GM13977 (cell line): ENCODE results near the gene NCAPG.

Experiments used
- DNase-seq: peaks from one replicate; pipeline ENCODE4 v3.0.0; 2012; ENCODE audit warnings: low spot score
- in situ Hi-C: fragments of 300-500 bp; cut with MboI; formaldehyde crosslinking; loops from one replicate; pipeline ENCODE4 v1.12.0; 2022; ENCODE audit warnings: low sequenced_read_pairs, low pct_unique_long_range_greater_than_20kb, mixed read lengths, inconsistent platforms; ENCODE audit not compliant: unreplicated experiment
- TF ChIP-seq, protein P1 (sequence below): IDR thresholded peaks from 2 replicates; pipeline ENCODE4 v1.5.1; 2012; ENCODE audit warnings: mild to moderate bottlenecking, control low read depth; ENCODE audit not compliant: insufficient read depth; ENCODE audit errors: extremely low read depth, missing control alignments

NCAPG gene

DNA sequence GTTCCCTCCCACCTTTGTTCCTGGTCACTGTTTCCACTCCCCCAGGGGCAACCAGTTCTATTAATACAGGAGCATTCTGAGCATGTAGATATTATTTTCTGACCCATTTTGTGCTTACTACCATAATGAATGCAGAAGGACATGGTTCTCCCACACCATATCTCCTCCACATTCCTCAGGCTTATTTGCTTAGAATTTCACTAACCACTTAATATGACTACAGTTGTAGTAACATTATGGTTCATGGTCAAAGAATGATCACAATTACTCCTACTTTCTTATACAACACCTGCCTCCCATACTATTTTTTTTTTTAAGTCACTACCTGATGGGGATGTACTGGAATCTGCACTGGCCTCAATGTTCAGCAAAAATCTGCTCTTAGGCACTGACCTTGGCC lies 21.8 kb upstream of the NCAPG start:
- DNase-seq: no peak

DNA sequence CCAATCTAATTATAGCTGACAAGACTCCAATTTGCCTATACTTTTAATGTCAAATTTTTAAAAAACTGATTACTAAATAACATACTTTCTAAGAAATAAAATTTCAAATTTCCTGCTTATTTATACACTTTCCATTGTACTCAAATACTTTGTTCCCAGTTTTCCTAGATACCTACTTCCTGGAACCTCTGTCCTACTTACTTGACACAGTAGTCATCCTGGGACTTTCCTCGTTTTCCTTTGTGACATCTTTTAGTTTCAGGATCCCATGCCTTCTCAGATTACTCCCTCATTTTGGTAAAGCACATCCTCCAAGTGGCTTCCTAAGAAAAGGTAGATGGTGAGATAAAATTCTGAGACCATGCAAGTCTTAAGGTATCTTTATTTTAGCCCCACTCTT lies 16.0 kb upstream of the NCAPG start:
- no peak for DNase-seq
- TF ChIP-seq, protein P1, sequence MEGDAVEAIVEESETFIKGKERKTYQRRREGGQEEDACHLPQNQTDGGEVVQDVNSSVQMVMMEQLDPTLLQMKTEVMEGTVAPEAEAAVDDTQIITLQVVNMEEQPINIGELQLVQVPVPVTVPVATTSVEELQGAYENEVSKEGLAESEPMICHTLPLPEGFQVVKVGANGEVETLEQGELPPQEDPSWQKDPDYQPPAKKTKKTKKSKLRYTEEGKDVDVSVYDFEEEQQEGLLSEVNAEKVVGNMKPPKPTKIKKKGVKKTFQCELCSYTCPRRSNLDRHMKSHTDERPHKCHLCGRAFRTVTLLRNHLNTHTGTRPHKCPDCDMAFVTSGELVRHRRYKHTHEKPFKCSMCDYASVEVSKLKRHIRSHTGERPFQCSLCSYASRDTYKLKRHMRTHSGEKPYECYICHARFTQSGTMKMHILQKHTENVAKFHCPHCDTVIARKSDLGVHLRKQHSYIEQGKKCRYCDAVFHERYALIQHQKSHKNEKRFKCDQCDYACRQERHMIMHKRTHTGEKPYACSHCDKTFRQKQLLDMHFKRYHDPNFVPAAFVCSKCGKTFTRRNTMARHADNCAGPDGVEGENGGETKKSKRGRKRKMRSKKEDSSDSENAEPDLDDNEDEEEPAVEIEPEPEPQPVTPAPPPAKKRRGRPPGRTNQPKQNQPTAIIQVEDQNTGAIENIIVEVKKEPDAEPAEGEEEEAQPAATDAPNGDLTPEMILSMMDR: no peak
- in situ Hi-C loops: no loop called here

More for the DNA sequence above, 21.8 kb upstream of the NCAPG start:
- in situ Hi-C loops: no loop called here
- TF ChIP-seq, protein P1: no peak

DNA sequence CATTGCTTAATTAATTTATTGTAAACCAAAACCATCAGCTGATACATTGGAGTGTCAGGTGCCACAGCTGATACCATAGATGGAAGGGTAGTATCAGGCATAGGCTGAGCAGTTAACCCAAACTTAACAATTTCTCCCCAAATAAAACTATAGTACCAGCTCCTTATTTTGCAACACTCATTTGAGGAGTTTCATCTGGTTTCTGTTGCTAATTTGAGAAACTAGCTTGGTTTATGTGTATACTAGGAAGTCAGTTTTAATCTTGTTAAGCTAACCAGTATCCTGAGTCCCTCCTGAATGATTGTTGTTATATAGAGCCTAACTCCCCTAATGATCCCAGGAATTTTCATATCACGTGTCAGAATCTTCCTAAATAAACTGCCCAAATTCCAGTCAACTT lies 13.0 kb upstream of the NCAPG start:
- no peak for DNase-seq
- TF ChIP-seq, protein P1: no peak
- in situ Hi-C loops: no loop called here

DNA sequence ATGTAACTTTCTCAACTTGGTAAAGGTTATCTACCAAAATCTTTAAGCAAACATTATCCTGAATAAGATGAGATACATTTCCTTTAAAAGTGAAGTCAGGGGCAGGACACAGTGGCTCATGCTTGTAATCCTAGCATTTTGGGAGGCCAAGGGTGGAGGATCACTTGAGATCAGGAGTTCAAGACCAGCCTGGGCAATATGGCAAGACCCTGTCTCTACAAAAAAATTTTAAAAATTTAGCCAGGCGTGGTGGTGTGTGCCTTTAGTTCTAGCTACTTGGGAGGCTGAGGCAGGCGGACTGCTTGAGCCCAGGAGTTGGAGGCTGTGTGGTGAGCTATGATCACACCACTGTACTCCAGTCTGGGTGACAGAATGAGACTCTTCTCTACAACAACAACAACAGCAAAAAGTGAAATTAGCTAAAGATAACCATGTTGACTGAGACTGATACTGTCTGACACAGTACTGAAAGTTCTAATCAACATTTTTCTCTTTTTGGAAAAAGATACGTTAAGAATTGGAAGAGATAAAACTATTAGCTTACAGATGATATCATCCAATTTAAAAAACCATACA lies 5.1 kb upstream of the NCAPG start:
- in situ Hi-C loops: loop anchor here (10.0 to 25.0 kb wide), 3 partner anchors 251 to 782 kb away; no protein-coding TSS in a partner anchor
- TF ChIP-seq, protein P1: no peak
- no peak for DNase-seq

DNA sequence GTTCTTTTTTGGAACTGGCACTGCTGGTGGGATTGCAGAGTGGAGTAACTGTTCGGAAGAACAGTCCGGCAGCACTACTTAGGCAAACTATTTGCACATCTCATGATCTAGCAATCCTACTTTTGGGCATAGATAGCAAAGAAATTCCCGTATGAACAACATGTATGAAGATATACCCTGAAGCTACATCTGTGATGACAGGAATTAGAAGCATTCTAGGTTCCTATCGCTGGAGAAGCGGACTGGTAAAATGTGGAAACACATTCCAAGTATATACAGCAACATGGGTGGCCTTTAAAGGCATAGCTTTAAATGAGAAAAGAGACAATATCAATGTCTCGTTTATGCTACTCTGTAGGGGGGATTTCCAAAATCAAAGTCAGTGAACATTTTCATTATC lies 3.3 kb upstream of the NCAPG start:
- DNase-seq: no peak
- TF ChIP-seq, protein P1: no peak
- in situ Hi-C loops: loop anchor here (10.0 to 25.0 kb wide), 3 partner anchors 253 to 780 kb away; no protein-coding TSS in a partner anchor

DNA sequence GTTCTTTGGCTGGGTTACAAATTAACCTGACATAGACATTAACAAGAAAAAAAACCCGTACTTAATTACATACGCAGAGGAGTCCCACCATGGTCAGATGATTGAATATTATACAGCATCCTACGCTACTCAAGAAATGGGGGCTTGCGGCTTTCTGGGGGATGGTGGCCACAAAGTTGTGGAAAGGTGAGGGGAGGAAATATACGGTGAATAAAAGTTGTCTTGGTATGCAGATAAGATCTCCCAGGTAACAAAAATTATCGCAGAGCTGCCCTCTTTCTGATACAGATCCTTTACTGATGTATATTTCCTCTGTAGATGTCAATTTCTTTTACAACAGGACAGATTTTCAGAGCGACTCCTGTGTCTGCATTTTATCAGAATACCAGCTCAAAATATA lies 1.1 kb upstream of the NCAPG start:
- in situ Hi-C loops: loop anchor here (10.0 to 25.0 kb wide), 3 partner anchors 255 to 778 kb away; no protein-coding TSS in a partner anchor
- no peak for DNase-seq
- TF ChIP-seq, protein P1: no peak
